A673 (cell line): Measurements from ENCODE around the gene ELAPOR1. TPM values are rescaled to one million over a fixed set of nuclear protein-coding genes. Genes with fewer than 3 reads are reported as not detected.

Source experiments
- BruUV-seq: library from RNA; stranded (reverse); fragments of 400-500 nt; replicated peaks from 2 replicates; lab custom pipeline; 2021; lab: Mats Ljungman, UMichigan
- CTCF ChIA-PET: fragments of 300-600 bp; sonication (Branson Sonifier 250); formaldehyde crosslinking; loops from one replicate; lab custom pipeline; 2022; ENCODE audit warnings: antibody characterized with exemption; lab: Charles Lee
- POLR2A ChIA-PET: fragments of 300-600 bp; sonication (Branson Sonifier 250); formaldehyde crosslinking; loops from one replicate; lab custom pipeline; 2022; ENCODE audit warnings: antibody characterized with exemption; ENCODE audit not compliant: low non-redundant PET; lab: Charles Lee
- DNase-seq: peaks from one replicate; pipeline ENCODE4 v3.0.0-alpha.2; 2015; ENCODE audit warnings: low spot score
- H3K27ac ChIP-seq: fragments of 200-600 bp; sonication (generic); 2 replicates; pipeline ENCODE4 v1.5.1; 2016; ENCODE audit warnings: mixed run types, low read depth, mild to moderate bottlenecking, mixed read lengths, antibody characterized with exemption, low read length; ENCODE audit not compliant: poor library complexity, severe bottlenecking
- H3K27me3 ChIP-seq: fragments of 200-600 bp; sonication (generic); replicated peaks from 2 replicates; pipeline ENCODE4 v1.6.1; 2017; ENCODE audit warnings: mixed run types, low read depth, mild to moderate bottlenecking, mixed read lengths, antibody characterized with exemption, low read length; ENCODE audit not compliant: insufficient read depth, poor library complexity
- H3K36me3 ChIP-seq: fragments of 200-600 bp; sonication (generic); 2 replicates; pipeline ENCODE4 v1.6.1; 2016; ENCODE audit warnings: mixed run types, mild to moderate bottlenecking, mixed read lengths, antibody characterized with exemption, low read length; ENCODE audit not compliant: insufficient read depth, poor library complexity, severe bottlenecking
- H3K4me1 ChIP-seq: fragments of 200-600 bp; sonication (generic); 2 replicates; pipeline ENCODE4 v1.6.1; 2017; ENCODE audit warnings: mixed run types, mild to moderate bottlenecking, mixed read lengths, antibody characterized with exemption, low read length; ENCODE audit not compliant: insufficient read depth, poor library complexity, severe bottlenecking
- H3K4me3 ChIP-seq: fragments of 200-600 bp; sonication (generic); 2 replicates; pipeline ENCODE4 v1.5.1; 2016; ENCODE audit warnings: low read depth, mixed run types, mild to moderate bottlenecking, mixed read lengths, low read length; ENCODE audit not compliant: poor library complexity, severe bottlenecking
- H3K9me3 ChIP-seq: fragments of 200-600 bp; sonication (generic); 2 replicates; pipeline ENCODE4 v1.6.1; 2016; ENCODE audit warnings: mixed run types, low read depth, mild to moderate bottlenecking, mixed read lengths, antibody characterized with exemption, low read length; ENCODE audit not compliant: poor library complexity, severe bottlenecking
- EZH2 ChIP-seq: fragments of 200-600 bp; sonication (generic); IDR thresholded peaks from 2 replicates; pipeline ENCODE4 v1.6.1; 2017; ENCODE audit warnings: borderline replicate concordance, low read depth, mild to moderate bottlenecking, mixed read lengths, antibody characterized with exemption, low read length; ENCODE audit not compliant: poor library complexity, severe bottlenecking
- intact Hi-C: fragments of 100-400 bp; cut with micrococcal nuclease; formaldehyde crosslinking; loops from one replicate; pipeline ENCODE4 v1.10.0; 2022; ENCODE audit not compliant: unreplicated experiment
- total RNA-seq: library from RNA; stranded (reverse); gene quantifications from 2 replicates; pipeline ENCODE4 v1.2.3, GENCODE V29; 2021
- TF ChIP-seq, protein P1 (sequence below): fragments of 300-800, 200-600 bp; sonication (generic); conservative IDR thresholded peaks from 2 replicates; pipeline ENCODE4 v1.5.1; 2017; ENCODE audit warnings: low read depth, mild to moderate bottlenecking, antibody characterized with exemption, low read length, moderate library complexity, mixed read lengths

Gene ELAPOR1
- total RNA-seq, 1 experiment from 2014 or later = 0.24 TPM

DNA sequence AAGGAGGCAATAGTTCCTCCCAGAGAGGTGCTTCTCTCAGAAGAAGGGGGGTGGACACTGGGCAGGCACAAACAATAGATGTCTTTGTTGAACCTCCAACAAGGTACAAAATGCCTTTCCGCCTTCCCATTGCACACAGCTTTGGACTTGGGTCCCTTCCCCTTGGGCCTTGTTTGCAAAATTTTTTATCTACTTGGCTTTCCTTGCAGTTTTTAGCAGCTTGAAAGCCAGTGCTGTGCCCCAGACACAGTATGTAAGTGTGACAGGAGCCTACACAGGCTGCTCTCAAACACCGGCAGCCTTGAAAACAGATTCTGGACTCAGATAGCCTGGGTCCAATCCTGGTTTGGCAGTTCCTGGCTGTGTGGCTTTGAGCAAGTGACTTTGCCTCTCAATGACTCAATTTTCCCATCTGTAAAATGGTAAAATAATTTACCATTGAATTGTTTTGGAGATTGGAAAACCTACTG lies 43.0 kb downstream of the ELAPOR1 start:
- ChIA-PET CTCF (no interaction called here), POLR2A (no interaction called here)
- H3K4me1 ChIP-seq = peaks cover 6% of the 10 kb centered on the region
- H3K27ac ChIP-seq = no peak overlapping the region
- H3K4me3 ChIP-seq = no peak overlapping the region
- no TSS peak for BruUV-seq
- no peak for DNase-seq
- no peaks in the 10 kb centered on the region for H3K27me3 ChIP-seq
- no peaks in the 10 kb centered on the region for H3K9me3 ChIP-seq
- intact Hi-C loops = no loop called here
- TF ChIP-seq EZH2 = no peak
- TF ChIP-seq, protein P1, sequence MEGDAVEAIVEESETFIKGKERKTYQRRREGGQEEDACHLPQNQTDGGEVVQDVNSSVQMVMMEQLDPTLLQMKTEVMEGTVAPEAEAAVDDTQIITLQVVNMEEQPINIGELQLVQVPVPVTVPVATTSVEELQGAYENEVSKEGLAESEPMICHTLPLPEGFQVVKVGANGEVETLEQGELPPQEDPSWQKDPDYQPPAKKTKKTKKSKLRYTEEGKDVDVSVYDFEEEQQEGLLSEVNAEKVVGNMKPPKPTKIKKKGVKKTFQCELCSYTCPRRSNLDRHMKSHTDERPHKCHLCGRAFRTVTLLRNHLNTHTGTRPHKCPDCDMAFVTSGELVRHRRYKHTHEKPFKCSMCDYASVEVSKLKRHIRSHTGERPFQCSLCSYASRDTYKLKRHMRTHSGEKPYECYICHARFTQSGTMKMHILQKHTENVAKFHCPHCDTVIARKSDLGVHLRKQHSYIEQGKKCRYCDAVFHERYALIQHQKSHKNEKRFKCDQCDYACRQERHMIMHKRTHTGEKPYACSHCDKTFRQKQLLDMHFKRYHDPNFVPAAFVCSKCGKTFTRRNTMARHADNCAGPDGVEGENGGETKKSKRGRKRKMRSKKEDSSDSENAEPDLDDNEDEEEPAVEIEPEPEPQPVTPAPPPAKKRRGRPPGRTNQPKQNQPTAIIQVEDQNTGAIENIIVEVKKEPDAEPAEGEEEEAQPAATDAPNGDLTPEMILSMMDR = no peak
- no peaks in the 10 kb centered on the region for H3K36me3 ChIP-seq

DNA sequence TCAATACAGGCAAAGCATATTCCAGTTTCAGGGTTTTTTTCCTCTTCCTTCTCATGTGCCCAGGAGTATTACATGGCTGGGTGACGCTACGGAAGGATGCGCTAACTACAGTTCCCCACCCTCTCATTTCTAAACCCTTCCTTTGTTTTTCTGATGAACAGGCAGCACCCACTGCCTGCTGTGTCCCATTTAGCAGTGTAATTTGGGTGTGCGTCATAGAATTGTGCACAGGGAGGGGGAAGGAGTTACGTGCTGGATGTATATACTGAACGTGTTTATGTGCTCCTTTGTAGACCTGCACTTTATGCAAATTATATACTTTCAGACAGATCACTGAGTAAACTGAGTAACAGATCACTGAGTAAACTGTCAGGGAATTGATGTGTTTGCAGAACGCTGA lies 44.5 kb downstream of the ELAPOR1 start:
- intact Hi-C loops = no loop called here
- H3K4me1 ChIP-seq = peaks cover 16% of the 10 kb centered on the region
- DNase-seq = no peak
- TF ChIP-seq, protein P1 = no peak
- no peak for TF ChIP-seq EZH2
- H3K4me3 ChIP-seq = no peak overlapping the region
- no peak overlapping the region for H3K27ac ChIP-seq
- H3K27me3 ChIP-seq = no peaks in the 10 kb centered on the region
- POLR2A ChIA-PET = no interaction called here
- H3K9me3 ChIP-seq = no peaks in the 10 kb centered on the region
- no TSS peak for BruUV-seq
- H3K36me3 ChIP-seq = no peaks in the 10 kb centered on the region
- CTCF ChIA-PET = interaction anchor here (0.6 kb wide), 1 partner anchor 1028 kb away, joined by 3 read pairs; no protein-coding TSS in a partner anchor

DNA sequence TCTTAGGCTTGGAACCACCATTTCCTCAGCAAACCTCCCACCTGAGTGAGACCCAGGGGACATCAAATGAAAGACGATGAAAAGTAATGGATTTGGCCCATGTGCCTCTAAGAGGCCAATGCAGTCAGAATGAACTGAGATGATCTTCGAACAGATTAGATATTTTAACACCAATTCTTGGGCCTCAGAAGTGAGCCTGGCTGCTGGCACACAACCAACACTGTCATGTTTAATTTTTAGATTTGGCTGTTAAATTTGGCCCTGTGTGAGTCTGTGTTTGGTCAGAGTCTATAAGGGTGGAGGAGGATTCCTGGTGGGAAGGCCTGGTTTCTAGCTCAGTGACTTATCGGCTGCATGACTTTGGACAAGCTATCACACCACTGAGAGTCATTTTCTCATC lies 45.4 kb downstream of the ELAPOR1 start:
- CTCF ChIA-PET = no interaction called here
- H3K4me1 ChIP-seq = peaks cover 16% of the 10 kb centered on the region
- H3K27me3 ChIP-seq = no peaks in the 10 kb centered on the region
- no peaks in the 10 kb centered on the region for H3K36me3 ChIP-seq
- POLR2A ChIA-PET = no interaction called here
- TF ChIP-seq, protein P1 = no peak
- TF ChIP-seq EZH2 = no peak
- BruUV-seq = no TSS peak
- no peak for DNase-seq
- no peaks in the 10 kb centered on the region for H3K9me3 ChIP-seq
- H3K4me3 ChIP-seq = no peak overlapping the region
- H3K27ac ChIP-seq = no peak overlapping the region
- intact Hi-C loops = no loop called here
